ENCODE measurements around the gene OR52H1.

Gene OR52H1

DNA sequence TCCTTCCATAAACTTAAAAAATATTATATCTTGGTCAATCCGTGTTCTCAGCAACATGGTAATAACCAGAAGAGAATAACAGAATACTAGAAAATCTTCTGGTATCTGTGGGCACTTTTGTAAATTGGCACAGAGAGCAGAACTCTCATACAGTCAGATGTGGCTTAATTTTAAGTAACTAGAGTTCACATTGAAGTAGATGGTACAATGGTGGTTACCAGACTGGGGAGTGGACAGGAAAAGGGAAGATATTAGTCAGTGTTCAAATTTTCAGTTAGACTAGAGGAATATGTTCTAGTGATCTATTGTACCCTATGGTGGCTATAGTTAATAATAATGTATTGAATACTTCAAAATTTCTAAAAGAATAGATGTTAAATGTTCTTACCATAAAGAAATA is 6.9 kb downstream of the OR52H1 start:
- H3K9ac ChIP-seq: no peak overlapping the region
- H3K4me1 ChIP-seq: no peaks in the 10 kb centered on the region
- no peaks in the 10 kb centered on the region for H3K9me3 ChIP-seq (ENCODE audit: control insufficient read depth, low read length)
- no peaks in the 10 kb centered on the region for H3K36me3 ChIP-seq (ENCODE audit: control insufficient read depth, insufficient read depth, low read length)
- no peaks in the 10 kb centered on the region for H3K27me3 ChIP-seq (ENCODE audit: control insufficient read depth, insufficient read depth, low read length)
- no peak overlapping the region for H3K4me2 ChIP-seq (ENCODE audit: low read length)
- H3K27ac ChIP-seq: no peak overlapping the region
- H2AFZ ChIP-seq: no peak overlapping the region
- no peaks in the 10 kb centered on the region for H3K79me2 ChIP-seq
- no peak overlapping the region for H3K4me3 ChIP-seq (ENCODE audit: low read depth, low read length)
- no peak for TF ChIP-seq CTCF (IDR thresholded peaks at IDR 0.05)

DNA sequence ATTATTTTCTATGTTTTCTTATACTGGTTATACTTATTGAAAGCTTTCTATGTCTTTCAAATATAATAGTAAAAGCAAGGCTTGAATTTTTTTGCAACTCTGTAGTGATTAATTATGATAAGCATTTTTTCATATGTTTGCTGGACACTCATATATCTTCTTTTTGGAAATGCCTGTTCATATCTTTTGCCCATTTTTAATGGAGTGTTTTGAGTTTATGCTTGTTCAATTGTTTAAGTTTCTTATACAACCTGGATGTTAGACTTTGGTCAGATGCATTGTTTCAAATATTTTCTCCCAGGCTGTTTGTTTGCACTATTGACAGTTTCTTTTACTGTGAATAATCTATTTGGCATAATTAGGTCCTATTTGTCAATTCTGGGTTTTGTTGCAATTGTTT is 11.9 kb downstream of the OR52H1 start:
- Histone ChIP-seq H2AFZ (no peak overlapping the region), H3K4me3 (ENCODE audit: low read depth, low read length) (no peak overlapping the region), H3K4me1 (no peaks in the 10 kb centered on the region), H3K79me2 (no peaks in the 10 kb centered on the region), H3K27me3 (ENCODE audit: control insufficient read depth, insufficient read depth, low read length) (no peaks in the 10 kb centered on the region), H3K27ac (no peak overlapping the region), H3K9me3 (ENCODE audit: control insufficient read depth, low read length) (no peaks in the 10 kb centered on the region), H3K9ac (no peak overlapping the region), H3K36me3 (ENCODE audit: control insufficient read depth, insufficient read depth, low read length) (no peaks in the 10 kb centered on the region), H3K4me2 (ENCODE audit: low read length) (no peak overlapping the region)
- no peak for TF ChIP-seq CTCF (IDR thresholded peaks at IDR 0.05)

DNA sequence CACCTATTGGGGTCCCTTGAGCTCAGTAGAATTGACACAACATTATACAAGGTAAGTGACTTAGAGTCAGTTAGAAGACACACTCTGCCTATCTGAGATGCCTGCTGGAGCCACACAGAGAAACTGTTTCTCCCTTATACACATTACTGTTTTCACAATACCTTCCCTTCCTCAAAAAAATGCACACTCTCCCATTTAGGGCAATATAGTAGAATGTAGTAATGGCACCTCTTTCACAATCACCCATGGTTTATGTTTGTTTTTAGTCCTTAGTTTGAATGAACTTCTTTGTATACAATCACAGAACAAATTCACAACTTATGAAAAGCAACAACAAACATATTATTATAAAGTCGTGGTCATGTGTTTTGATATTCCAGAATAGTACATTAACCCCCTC is 14.3 kb downstream of the OR52H1 start:
- Histone ChIP-seq H3K36me3 (ENCODE audit: control insufficient read depth, insufficient read depth, low read length) (no peaks in the 10 kb centered on the region), H3K4me2 (ENCODE audit: low read length) (no peak overlapping the region), H3K27ac (no peak overlapping the region), H3K9ac (no peak overlapping the region), H3K27me3 (ENCODE audit: control insufficient read depth, insufficient read depth, low read length) (no peaks in the 10 kb centered on the region), H3K4me1 (no peaks in the 10 kb centered on the region), H3K4me3 (ENCODE audit: low read depth, low read length) (no peak overlapping the region), H3K79me2 (no peaks in the 10 kb centered on the region), H2AFZ (no peak overlapping the region), H3K9me3 (ENCODE audit: control insufficient read depth, low read length) (no peaks in the 10 kb centered on the region)
- no peak for TF ChIP-seq CTCF (IDR thresholded peaks at IDR 0.05)

- Histone ChIP-seq H3K27me3 (ENCODE audit: control insufficient read depth, insufficient read depth, low read length) (no peaks in the 10 kb centered on the region), H3K36me3 (ENCODE audit: control insufficient read depth, insufficient read depth, low read length) (no peaks in the 10 kb centered on the region), H3K27ac (no peak overlapping the region), H3K9ac (no peak overlapping the region), H3K79me2 (no peaks in the 10 kb centered on the region), H3K4me3 (ENCODE audit: low read depth, low read length) (no peak overlapping the region), H3K9me3 (ENCODE audit: control insufficient read depth, low read length) (no peaks in the 10 kb centered on the region), H3K4me2 (ENCODE audit: low read length) (no peak overlapping the region), H3K4me1 (no peaks in the 10 kb centered on the region), H2AFZ (no peak overlapping the region)
- TF ChIP-seq CTCF (IDR thresholded peaks at IDR 0.05): no peak
Observed at GRCh38 chr11:5531053-5531831, 17.1 kb downstream of the OR52H1 start.

GRCh38 chr11:5528495-5528894 is 19.8 kb downstream of the OR52H1 start:
- no peaks in the 10 kb centered on the region for H3K79me2 ChIP-seq
- H3K4me2 ChIP-seq (ENCODE audit: low read length): no peak overlapping the region
- no peak overlapping the region for H3K9ac ChIP-seq
- no peaks in the 10 kb centered on the region for H3K27me3 ChIP-seq (ENCODE audit: control insufficient read depth, insufficient read depth, low read length)
- no peaks in the 10 kb centered on the region for H3K4me1 ChIP-seq
- no peaks in the 10 kb centered on the region for H3K9me3 ChIP-seq (ENCODE audit: control insufficient read depth, low read length)
- H3K4me3 ChIP-seq (ENCODE audit: low read depth, low read length): no peak overlapping the region
- no peak overlapping the region for H2AFZ ChIP-seq
- H3K36me3 ChIP-seq (ENCODE audit: control insufficient read depth, insufficient read depth, low read length): no peaks in the 10 kb centered on the region
- H3K27ac ChIP-seq: no peak overlapping the region
- no peak for TF ChIP-seq CTCF (IDR thresholded peaks at IDR 0.05)

All from parathyroid adenoma (tissue), 2 donors.